IMR-90 (cell line): Measurements from ENCODE around the gene KDELR1. TPM values are rescaled to one million over a fixed set of nuclear protein-coding genes. Genes with fewer than 3 reads are reported as not detected.

Experiments
- ATAC-seq: fragments of 200-7000 bp; cut with Tn5 transposase; 2 replicates; pipeline ENCODE4 v1.9.1; 2020; ENCODE audit warnings: low read depth, mild to moderate bottlenecking, moderate library complexity
- BruUV-seq: library from RNA; stranded (reverse); fragments of 400-500 nt; replicated peaks from 2 replicates; lab custom pipeline; 2021; lab: Mats Ljungman, UMichigan
- CTCF ChIA-PET: fragments of 300-600 bp; formaldehyde crosslinking; extraction: SDS; loops from one replicate; lab custom pipeline; 2021; ENCODE audit warnings: antibody characterized with exemption; lab: Yijun Ruan, JAX
- POLR2A ChIA-PET: fragments of 300-600 bp; sonication (Branson Sonifier 250); formaldehyde crosslinking; loops from one replicate; lab custom pipeline; 2022; ENCODE audit warnings: antibody characterized with exemption; ENCODE audit not compliant: unreplicated experiment; lab: Charles Lee
- DNase-seq: peaks from one replicate; pipeline ENCODE4 v3.0.0; 2013
- H2AFZ ChIP-seq: replicated peaks from 2 replicates; pipeline ENCODE3; 2013; ENCODE audit warnings: low read length, mild to moderate bottlenecking; ENCODE audit not compliant: poor library complexity
- H2AK5ac ChIP-seq: 2 replicates; pipeline ENCODE4 v1.6.1; 2013; ENCODE audit warnings: low read depth, low read length, inconsistent platforms
- H2AK9ac ChIP-seq: replicated peaks from 2 replicates; pipeline ENCODE3; 2013; ENCODE audit warnings: mild to moderate bottlenecking, low read depth, low read length, moderate library complexity; ENCODE audit not compliant: poor library complexity
- H2BK120ac ChIP-seq: 2 replicates; pipeline ENCODE4 v1.6.1; 2013; ENCODE audit warnings: low read depth, low read length, inconsistent platforms
- H2BK15ac ChIP-seq: 3 replicates; pipeline ENCODE4 v1.6.1; 2013; ENCODE audit warnings: low read depth, low read length, inconsistent platforms
- H2BK20ac ChIP-seq: 2 replicates; pipeline ENCODE4 v1.6.1; 2013; ENCODE audit warnings: low read depth, mild to moderate bottlenecking, inconsistent platforms, low read length, moderate library complexity
- H2BK5ac ChIP-seq: 2 replicates; pipeline ENCODE4 v1.6.1; 2013; ENCODE audit warnings: mild to moderate bottlenecking, low read depth, low read length, inconsistent platforms; ENCODE audit not compliant: poor library complexity, severe bottlenecking
- H3K14ac ChIP-seq: replicated peaks from 2 replicates; pipeline ENCODE4 v1.6.1; 2013; ENCODE audit warnings: low read depth, low read length, inconsistent platforms
- H3K18ac ChIP-seq: 2 replicates; pipeline ENCODE4 v1.6.1; 2013; ENCODE audit warnings: low read depth, low read length, control low read depth
- H3K23ac ChIP-seq: 2 replicates; pipeline ENCODE4 v1.6.1; 2013; ENCODE audit warnings: low read depth, low read length, inconsistent platforms
- H3K27ac ChIP-seq: 2 replicates; pipeline ENCODE4 v1.5.1; 2013; ENCODE audit warnings: mild to moderate bottlenecking, control low read depth, low read length; ENCODE audit not compliant: insufficient read depth
- H3K27me3 ChIP-seq: 2 replicates; pipeline ENCODE4 v1.6.1; 2013; ENCODE audit warnings: low read length; ENCODE audit not compliant: control insufficient read depth, insufficient read depth
- H3K36me3 ChIP-seq: 2 replicates; pipeline ENCODE4 v1.6.1; 2013; ENCODE audit warnings: low read length, mixed read lengths; ENCODE audit not compliant: control insufficient read depth, insufficient read depth
- H3K4ac ChIP-seq: 2 replicates; pipeline ENCODE4 v1.6.1; 2013; ENCODE audit warnings: low read depth, low read length, inconsistent platforms
- H3K4me1 ChIP-seq: 2 replicates; pipeline ENCODE4 v1.6.1; 2013; ENCODE audit warnings: low read length, mixed read lengths; ENCODE audit not compliant: control insufficient read depth, insufficient read depth
- H3K4me2 ChIP-seq: 2 replicates; pipeline ENCODE4 v1.6.1; 2013; ENCODE audit warnings: low read depth, mild to moderate bottlenecking, control low read depth, low read length, moderate library complexity
- H3K4me3 ChIP-seq: 2 replicates; pipeline ENCODE4 v1.5.1; 2013; ENCODE audit warnings: low read depth, mild to moderate bottlenecking, control low read depth, low read length, moderate library complexity; ENCODE audit not compliant: insufficient read depth
- H3K56ac ChIP-seq: 2 replicates; pipeline ENCODE4 v1.6.1; 2013; ENCODE audit warnings: low read length, inconsistent platforms; ENCODE audit not compliant: insufficient read depth; ENCODE audit errors: extremely low read depth
- H3K79me1 ChIP-seq, 2 experiments: 2 replicates each; pipeline ENCODE4 v1.6.1; 2013; ENCODE audit warnings: low read length in 2 of 2, inconsistent platforms in 1 of 2, low read depth in 1 of 2
- H3K9ac ChIP-seq: 2 replicates; pipeline ENCODE4 v1.6.1; 2013; ENCODE audit warnings: low read depth, low read length, control low read depth
- H3K9me1 ChIP-seq: 2 replicates; pipeline ENCODE4 v1.6.1; 2013; ENCODE audit warnings: low read length, inconsistent platforms; ENCODE audit not compliant: insufficient read depth
- H3K9me3 ChIP-seq: 2 replicates; pipeline ENCODE4 v1.6.1; 2013; ENCODE audit warnings: low read length; ENCODE audit not compliant: control insufficient read depth, insufficient read depth
- H4K20me1 ChIP-seq: 2 replicates; pipeline ENCODE4 v1.6.1; 2013; ENCODE audit warnings: low read length, inconsistent platforms; ENCODE audit not compliant: insufficient read depth
- H4K5ac ChIP-seq: 2 replicates; pipeline ENCODE4 v1.6.1; 2013; ENCODE audit warnings: mild to moderate bottlenecking, low read depth, low read length, control low read depth
- H4K8ac ChIP-seq, 2 experiments: 2 replicates each; pipeline ENCODE4 v1.6.1; 2013; ENCODE audit warnings: low read depth in 2 of 2, low read length in 2 of 2, control low read depth in 1 of 2, inconsistent platforms in 1 of 2
- H4K91ac ChIP-seq: 2 replicates; pipeline ENCODE4 v1.6.1; 2013; ENCODE audit warnings: low read depth, low read length, inconsistent platforms; ENCODE audit not compliant: insufficient read depth
- ELK1 ChIP-seq: fragments of 150-350 bp; IDR thresholded peaks from 2 replicates; pipeline ENCODE4 v1.6.1; 2016; ENCODE audit warnings: low read depth, mild to moderate bottlenecking, low read length, moderate library complexity, borderline replicate concordance
- MAZ ChIP-seq: IDR thresholded peaks from 2 replicates; pipeline ENCODE4 v1.6.1; 2012; ENCODE audit warnings: low read depth, mild to moderate bottlenecking, low read length, improper control_type of control experiment, moderate library complexity, borderline replicate concordance
- NFE2L2 ChIP-seq: fragments of 150-350 bp; IDR thresholded peaks from 2 replicates; pipeline ENCODE4 v1.6.1; 2016; ENCODE audit warnings: low read depth, mild to moderate bottlenecking, low read length
- POLR2A ChIP-seq: IDR thresholded peaks from 2 replicates; pipeline ENCODE4 v1.6.1; 2012; ENCODE audit warnings: mild to moderate bottlenecking, low read depth, low read length
- RFX5 ChIP-seq: IDR thresholded peaks from 2 replicates; pipeline ENCODE4 v1.8.0; 2012; ENCODE audit warnings: low read depth, mild to moderate bottlenecking, low read length, moderate library complexity
- WGBS, 2 experiments: methylation state at CpG; one replicate each; pipeline versions ENCODE4 v1.1.5 to v1.1.7; 2013; ENCODE audit warnings: missing lambda C conversion rate in 2 of 2; ENCODE audit not compliant: insufficient read length in 1 of 2; ENCODE audit errors: extremely low coverage in 2 of 2; 5-methylcytosine and 5-hydroxymethylcytosine counted together
- dilution Hi-C: fragments of 300-500 bp; cut with HindIII; formaldehyde crosslinking; loops from one replicate; pipeline ENCODE4 v1.14.3; 2018; ENCODE audit warnings: low sequenced_read_pairs; ENCODE audit not compliant: unreplicated experiment
- in situ Hi-C: fragments of 300-500 bp; cut with MboI; formaldehyde crosslinking; loops from 3 replicates; pipeline ENCODE4 v1.14.3; 2019; ENCODE audit warnings: low sequenced_read_pairs, inconsistent platforms, mixed read lengths
- intact Hi-C: fragments of 100-400 bp; cut with micrococcal nuclease; formaldehyde crosslinking; loops from 2 replicates; pipeline ENCODE4 v1.10.0; 2022
- polyA plus RNA-seq, 3 experiments: library from polyadenylated mRNA; depleted of rRNA; stranded (reverse); fragments of >200 nt; gene quantifications; 2 replicates each; pipeline ENCODE4 v1.2.3, GENCODE V29; 2012; ENCODE audit warnings: low replicate concordance in 1 of 3
- total RNA-seq: library from RNA; depleted of rRNA; stranded (reverse); fragments of >200 nt; gene quantifications from 2 replicates; pipeline ENCODE4 v1.2.3, GENCODE V29; 2012

Gene KDELR1
- total and polyA plus RNA-seq, 2 of the 4 experiments (the other 2 are of a cell fraction) = 58.8 to 180 TPM

DNA sequence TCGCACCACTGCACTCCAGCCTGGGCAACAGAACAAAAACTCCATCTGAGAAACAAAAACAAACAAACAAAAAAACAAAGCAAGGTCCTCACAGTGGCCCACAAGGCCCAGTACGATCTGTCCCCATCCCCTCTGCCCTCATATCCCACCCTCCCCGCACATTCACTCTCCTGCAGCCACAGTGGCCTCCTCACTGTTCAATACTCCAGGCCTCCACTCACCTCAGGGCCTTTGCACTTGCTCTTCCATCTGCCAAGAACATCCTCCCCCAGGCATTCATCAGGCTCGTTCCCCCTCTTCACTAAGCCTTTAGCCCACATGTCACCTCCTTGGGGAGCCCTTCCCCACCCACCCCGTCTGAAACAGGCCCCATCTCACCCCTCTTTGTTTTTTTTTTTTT, 32.2 kb downstream of the KDELR1 start:
- no peak overlapping the region for H2AFZ ChIP-seq
- CTCF ChIA-PET = interaction anchor here (1.3 kb wide), 1 partner anchor 32 kb away, joined by 3 read pairs; the partner anchor contains the start of gene KDELR1
- no peak overlapping the region for H3K4ac ChIP-seq
- no peak overlapping the region for H3K23ac ChIP-seq
- no peak overlapping the region for H2BK20ac ChIP-seq
- H3K56ac ChIP-seq = no peak overlapping the region
- no peak overlapping the region for H2BK5ac ChIP-seq
- no peak overlapping the region for H4K91ac ChIP-seq
- H2BK120ac ChIP-seq = no peak overlapping the region
- H3K4me1 ChIP-seq = no peaks in the 10 kb centered on the region
- no peak overlapping the region for H3K18ac ChIP-seq
- H4K5ac ChIP-seq = no peak overlapping the region
- H4K20me1 ChIP-seq = no peaks in the 10 kb centered on the region
- H2BK15ac ChIP-seq = no peak overlapping the region
- BruUV-seq = no TSS peak
- POLR2A ChIA-PET = interaction anchor here (0.6 kb wide), 1 partner anchor 31 kb away, joined by 13 read pairs; no protein-coding TSS in a partner anchor
- no peak overlapping the region for H3K27ac ChIP-seq
- in situ Hi-C loops (no loop called here), intact Hi-C loops (no loop called here), dilution Hi-C loops (no loop called here)
- H2AK9ac ChIP-seq = no peak overlapping the region
- H3K14ac ChIP-seq = no peak overlapping the region
- H3K79me1 ChIP-seq = peaks cover 0 to 7% of the 10 kb centered on the region in 2 experiments; a peak in 1 of 4 replicates
- no peaks in the 10 kb centered on the region for H3K9me3 ChIP-seq
- peaks cover 10% of the 10 kb centered on the region; the same call in 1 of the 2 replicates for H3K9me1 ChIP-seq
- H4K8ac ChIP-seq = no peak overlapping the region
- H3K9ac ChIP-seq = no peak overlapping the region
- H3K36me3 ChIP-seq = no peaks in the 10 kb centered on the region
- TF ChIP-seq ELK1 = no peak
- TF ChIP-seq MAZ = no peak
- TF ChIP-seq POLR2A = no peak
- no peak for TF ChIP-seq NFE2L2
- TF ChIP-seq RFX5 = no peak
- DNase-seq = no peak
- H3K4me2 ChIP-seq = no peak overlapping the region
- no peak overlapping the region for H2AK5ac ChIP-seq
- no peak for ATAC-seq
- H3K4me3 ChIP-seq = no peak overlapping the region
- 100% methylated on average over 1 of the region's 5 CpGs; no CpG with 5 or more reads in 1 of the 2 experiments for WGBS, 2 experiments
- no peaks in the 10 kb centered on the region for H3K27me3 ChIP-seq
